Measurements from ENCODE around the gene AFF3. TPM values are rescaled to one million over a fixed set of nuclear protein-coding genes. Genes with fewer than 3 reads are reported as not detected.

AFF3 gene
- total and polyA plus RNA-seq, 4 donors, result 0.48 to 5.3 (median 2.3) TPM

DNA sequence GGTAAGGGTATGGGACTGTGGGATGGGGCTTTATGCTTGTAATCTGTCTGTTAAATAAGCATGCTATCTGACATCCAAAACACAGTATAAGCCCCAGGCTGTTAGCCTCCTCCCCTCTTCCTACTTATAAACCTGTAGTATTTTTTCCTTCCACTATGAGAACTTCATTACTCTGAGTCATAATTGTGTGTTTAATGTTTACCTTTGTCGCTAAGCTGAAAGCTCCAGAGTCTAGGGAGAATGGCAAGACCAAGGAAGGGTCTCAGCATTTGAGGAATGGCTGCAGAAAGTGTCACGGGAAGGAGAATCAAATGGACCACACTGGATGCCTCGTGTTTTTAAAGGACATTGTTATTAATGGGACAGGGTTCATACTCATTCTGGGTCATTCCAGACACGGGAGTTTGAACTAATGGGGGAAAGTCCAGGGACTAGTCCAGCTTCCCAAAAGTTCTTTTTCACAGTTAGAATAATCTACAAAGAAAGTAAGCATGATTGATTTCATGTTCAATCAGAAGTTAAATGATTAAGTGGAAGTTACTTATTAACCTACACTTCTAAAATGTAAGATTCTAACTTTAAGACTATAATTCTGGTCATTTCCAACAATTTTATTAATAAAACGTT is 292.2 kb downstream of the AFF3 start:
- DNase-seq (ENCODE audit: low spot score), result no peak
- H3K27me3 ChIP-seq (ENCODE audit: control insufficient read depth in 4 of 4, insufficient read depth in 4 of 4, low read length in 3 of 4), result no peaks in the 10 kb centered on the region

More for the DNA sequence above, 292.2 kb downstream of the AFF3 start:
- TF ChIP-seq JUND (IDR thresholded peaks at IDR 0.05) (peak; percentile 79 to 83), FOXA2 (IDR thresholded peaks at IDR 0.05) (no peak), FOXA1 (IDR thresholded peaks at IDR 0.05) (no peak), YY1 (IDR thresholded peaks at IDR 0.05) (peak; percentile 70), EGR1 (IDR thresholded peaks at IDR 0.05; ENCODE audit: low read depth in 2 of 2) (no peak), RAD21 (IDR thresholded peaks at IDR 0.05) (peak; percentile 45 to 67), TAF1 (conservative IDR thresholded peaks at IDR 0.05) (peak; percentile 51), GABPA (IDR thresholded peaks at IDR 0.05 in 1 of 2, conservative IDR thresholded peaks at IDR 0.05 in 1 of 2) (no peak), RXRA (IDR thresholded peaks at IDR 0.05) (peak; percentile 94 to 96), CTCF (IDR thresholded peaks at IDR 0.05; ENCODE audit: low read depth, low read length, missing input control) (no peak), NR2F2 (IDR thresholded peaks at IDR 0.05) (peak; percentile 63), ATF3 (IDR thresholded peaks at IDR 0.05) (peak; percentile 44), HNF4A (conservative IDR thresholded peaks at IDR 0.05) (peak; percentile 100), REST (IDR thresholded peaks at IDR 0.05) (peak; percentile 74), HNF4G (IDR thresholded peaks at IDR 0.05) (peak; percentile 99), MAX (IDR thresholded peaks at IDR 0.05) (peak; percentile 97), SP1 (IDR thresholded peaks at IDR 0.05) (peak; percentile 94)
- TF ChIP-seq, protein P1, sequence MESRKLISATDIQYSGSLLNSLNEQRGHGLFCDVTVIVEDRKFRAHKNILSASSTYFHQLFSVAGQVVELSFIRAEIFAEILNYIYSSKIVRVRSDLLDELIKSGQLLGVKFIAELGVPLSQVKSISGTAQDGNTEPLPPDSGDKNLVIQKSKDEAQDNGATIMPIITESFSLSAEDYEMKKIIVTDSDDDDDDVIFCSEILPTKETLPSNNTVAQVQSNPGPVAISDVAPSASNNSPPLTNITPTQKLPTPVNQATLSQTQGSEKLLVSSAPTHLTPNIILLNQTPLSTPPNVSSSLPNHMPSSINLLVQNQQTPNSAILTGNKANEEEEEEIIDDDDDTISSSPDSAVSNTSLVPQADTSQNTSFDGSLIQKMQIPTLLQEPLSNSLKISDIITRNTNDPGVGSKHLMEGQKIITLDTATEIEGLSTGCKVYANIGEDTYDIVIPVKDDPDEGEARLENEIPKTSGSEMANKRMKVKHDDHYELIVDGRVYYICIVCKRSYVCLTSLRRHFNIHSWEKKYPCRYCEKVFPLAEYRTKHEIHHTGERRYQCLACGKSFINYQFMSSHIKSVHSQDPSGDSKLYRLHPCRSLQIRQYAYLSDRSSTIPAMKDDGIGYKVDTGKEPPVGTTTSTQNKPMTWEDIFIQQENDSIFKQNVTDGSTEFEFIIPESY (IDR thresholded peaks at IDR 0.05), result peak; percentile 83
- WGBS, result 30% methylated on average over 5 of the region's 5 CpGs
- H3K4me3 ChIP-seq (ENCODE audit: low read depth in 1 of 3, low read length in 3 of 3), result no peak overlapping the region
- H3K9ac ChIP-seq (ENCODE audit: low read depth in 1 of 2, low read length in 2 of 2), result no peak overlapping the region
- H3K27ac ChIP-seq (ENCODE audit: low read depth in 1 of 2, low read length in 2 of 2), result peak overlapping the region; percentile 68 to 82
- no peaks in the 10 kb centered on the region for H3K36me3 ChIP-seq (ENCODE audit: control insufficient read depth in 4 of 4, insufficient read depth in 3 of 4, low read depth in 1 of 4, low read length in 3 of 4)
- no peaks in the 10 kb centered on the region for H3K9me3 ChIP-seq (ENCODE audit: control insufficient read depth in 4 of 4, low read length in 3 of 4)
- peaks cover 3 to 46% (median 39%) of the 10 kb centered on the region in 4 donors for H3K4me1 ChIP-seq (ENCODE audit: control insufficient read depth in 4 of 4, insufficient read depth in 4 of 4, low read length in 3 of 4)

All from liver (tissue), 9 donors.